ENCODE data around the gene FBLN5.

FBLN5 gene

GRCh38 chr14:91963465-91963864 lies 16.0 kb upstream of the FBLN5 start:
- TF ChIP-seq CTCF (IDR thresholded peaks at IDR 0.05; ENCODE audit: low read length, missing control alignments), result no peak
- H3K4me3 ChIP-seq (replicated peaks; ENCODE audit: low read depth, low read length), result no peak overlapping the region
- peak; percentile 72 for DNase-seq (ENCODE audit: low read depth)

DNA sequence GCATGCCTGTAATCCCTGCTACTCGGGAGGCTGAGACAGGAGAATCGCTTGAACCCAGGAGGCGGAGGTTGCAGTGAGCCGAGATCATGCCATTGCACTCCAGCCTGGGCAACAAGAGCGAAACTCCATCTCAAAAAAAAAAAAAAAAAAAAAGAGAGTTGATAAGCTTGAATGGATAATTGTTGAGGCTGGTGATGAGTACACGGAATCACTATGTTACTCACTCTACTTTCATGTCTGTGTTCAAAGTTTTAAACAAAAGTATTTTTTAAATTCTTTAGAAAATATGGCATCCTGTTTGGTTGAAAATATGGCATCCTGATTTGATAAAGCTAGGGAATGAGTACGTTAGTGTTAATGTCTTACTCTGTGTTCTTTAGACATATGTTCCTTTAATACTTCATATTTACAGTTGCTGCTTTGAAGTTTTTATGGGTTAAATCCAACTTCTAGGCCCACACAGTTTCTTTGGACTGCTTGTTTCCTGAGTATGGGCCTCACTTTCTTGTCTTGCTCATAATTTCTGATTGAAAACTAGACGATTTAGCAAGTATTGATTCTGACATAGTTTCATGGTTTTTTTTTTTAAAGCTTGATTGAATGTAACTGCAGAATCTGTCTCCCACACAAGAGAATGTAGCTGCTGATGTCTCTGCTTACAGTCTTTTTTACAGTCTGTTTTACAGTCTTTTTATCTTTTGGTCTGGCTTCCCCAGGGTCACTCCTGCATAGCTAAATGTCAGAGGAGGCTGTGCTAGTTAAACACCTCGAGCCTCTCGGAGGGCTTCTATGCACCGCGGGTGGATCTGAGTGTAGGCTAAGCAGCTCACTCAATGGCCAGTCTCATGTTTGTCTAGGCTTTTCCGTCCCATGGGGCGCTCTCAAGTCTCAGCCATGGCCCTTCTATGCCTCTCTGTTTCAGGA lies 14.1 kb upstream of the FBLN5 start:
- no peak overlapping the region for H3K4me3 ChIP-seq (replicated peaks; ENCODE audit: low read depth, low read length)
- no peak for TF ChIP-seq CTCF (IDR thresholded peaks at IDR 0.05; ENCODE audit: low read length, missing control alignments)
- no peak for DNase-seq (ENCODE audit: low read depth)

DNA sequence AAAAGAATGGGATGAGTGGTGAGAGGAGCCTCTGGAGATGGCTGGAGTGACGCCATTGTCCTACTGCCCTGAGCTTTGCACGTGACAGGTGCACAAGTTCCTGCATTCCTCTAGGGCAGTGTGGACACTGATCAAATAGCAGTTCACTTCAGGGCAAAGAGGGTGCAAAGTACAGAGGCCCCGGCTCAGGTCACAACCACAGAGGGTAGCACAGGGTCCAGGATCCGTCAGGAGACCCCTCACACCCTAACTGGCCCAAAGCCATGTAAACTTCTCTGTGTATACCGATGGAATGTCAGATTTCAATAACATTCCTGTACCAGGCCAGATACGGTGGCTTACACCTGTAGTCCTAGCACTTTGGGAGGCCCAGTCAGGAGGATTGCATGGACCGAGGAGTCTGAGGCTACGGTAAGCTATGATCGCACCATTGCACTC lies 10.4 kb upstream of the FBLN5 start:
- no peak for TF ChIP-seq CTCF (IDR thresholded peaks at IDR 0.05; ENCODE audit: low read length, missing control alignments)
- no peak for DNase-seq (ENCODE audit: low read depth)
- H3K4me3 ChIP-seq (replicated peaks; ENCODE audit: low read depth, low read length), result no peak overlapping the region

DNA sequence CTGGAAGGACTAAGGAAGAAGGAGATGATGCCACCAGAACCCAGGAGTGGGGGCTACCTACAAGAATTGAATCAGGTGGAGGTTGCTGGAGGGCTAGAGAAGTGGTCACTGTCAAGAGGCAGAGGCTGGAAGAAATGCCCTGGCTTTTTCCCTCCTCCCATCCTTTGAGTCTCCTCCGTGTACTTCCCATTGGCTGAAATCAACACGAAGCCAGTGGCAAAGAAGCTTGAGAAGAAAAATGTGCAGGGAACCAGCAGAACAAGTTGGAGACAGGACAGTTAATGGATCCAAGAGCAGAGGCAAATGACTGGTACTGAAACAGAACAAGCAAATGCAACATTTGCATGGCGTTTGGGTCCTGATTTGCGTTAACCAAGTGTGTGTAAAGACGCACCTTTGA lies 9.1 kb upstream of the FBLN5 start:
- H3K4me3 ChIP-seq (replicated peaks; ENCODE audit: low read depth, low read length), result no peak overlapping the region
- no peak for DNase-seq (ENCODE audit: low read depth)
- TF ChIP-seq CTCF (IDR thresholded peaks at IDR 0.05; ENCODE audit: low read length, missing control alignments), result no peak

- no peak overlapping the region for H3K4me3 ChIP-seq (replicated peaks; ENCODE audit: low read depth, low read length)
- no peak for DNase-seq (ENCODE audit: low read depth)
- no peak for TF ChIP-seq CTCF (IDR thresholded peaks at IDR 0.05; ENCODE audit: low read length, missing control alignments)
These were observed 7.7 kb upstream of the FBLN5 start for GRCh38 chr14:91955168-91955567.

- DNase-seq (ENCODE audit: low read depth), result peak; percentile 7
- no peak overlapping the region for H3K4me3 ChIP-seq (replicated peaks; ENCODE audit: low read depth, low read length)
- TF ChIP-seq CTCF (IDR thresholded peaks at IDR 0.05; ENCODE audit: low read length, missing control alignments), result no peak
These were observed 5.9 kb upstream of the FBLN5 start for GRCh38 chr14:91953170-91953985.

All from fibroblast of pulmonary artery (primary cell).